ENCODE data around the gene PRTG. TPM values are rescaled to one million over a fixed set of nuclear protein-coding genes. Genes with fewer than 3 reads are reported as not detected.
"Not testable (repeated sequence)": the region's sequence is repeated elsewhere in the genome, so short reads cannot be mapped to it uniquely, and the experiment has no call there.

PRTG gene
- total and polyA plus RNA-seq, 12 donors: 0.29 to 1.9 (median 0.86) TPM

DNA sequence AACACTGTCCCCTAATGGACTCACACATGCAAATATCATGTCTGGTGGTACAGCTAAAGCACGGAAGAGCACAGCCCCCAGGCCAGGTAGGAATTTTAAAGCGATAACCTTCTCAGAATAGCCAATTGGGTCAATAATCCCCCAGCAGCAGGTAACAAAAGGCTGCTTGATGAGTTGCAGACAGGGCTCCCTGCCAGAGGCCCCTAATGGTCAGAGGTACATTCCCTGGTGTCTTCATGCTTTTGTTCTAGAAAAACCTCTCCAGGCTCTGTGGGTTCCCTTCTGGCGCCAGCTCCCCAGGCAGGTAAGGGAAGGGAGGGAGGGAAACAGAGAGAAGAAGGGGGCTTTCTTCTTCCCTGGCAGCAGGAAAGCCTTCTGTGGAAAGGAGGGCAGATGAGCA, 43.4 kb upstream of the PRTG start:
- no peak for ATAC-seq
- 82 to 87% methylated on average over 3 of the region's 3 CpGs for WGBS, 2 donors

DNA sequence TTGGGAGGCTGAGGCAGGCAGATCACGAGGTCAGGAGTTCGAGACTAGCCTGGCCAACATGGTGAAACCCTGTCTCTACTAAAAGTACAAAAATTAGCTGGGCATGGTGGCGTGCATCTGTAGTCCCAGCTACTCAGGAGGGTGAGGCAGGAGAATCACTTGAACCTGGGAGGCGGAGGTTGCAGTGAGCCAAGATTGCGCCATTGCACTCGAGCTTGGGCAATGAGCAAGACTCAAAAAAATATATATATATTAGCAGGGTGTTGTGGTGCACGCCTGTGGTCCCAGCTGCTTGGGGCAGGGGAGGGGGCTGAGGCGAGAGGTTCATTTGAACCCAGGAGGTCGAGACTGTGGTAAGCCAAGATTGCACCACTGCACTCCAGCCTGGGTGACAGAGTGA, 42.6 kb upstream of the PRTG start:
- WGBS, 2 donors: 92 to 93% methylated on average over 9 of the region's 9 CpGs

More for the DNA sequence above, 43.4 kb upstream of the PRTG start:
- H3K27me3 ChIP-seq: no peaks in the 10 kb centered on the region
- TF ChIP-seq, protein P1, sequence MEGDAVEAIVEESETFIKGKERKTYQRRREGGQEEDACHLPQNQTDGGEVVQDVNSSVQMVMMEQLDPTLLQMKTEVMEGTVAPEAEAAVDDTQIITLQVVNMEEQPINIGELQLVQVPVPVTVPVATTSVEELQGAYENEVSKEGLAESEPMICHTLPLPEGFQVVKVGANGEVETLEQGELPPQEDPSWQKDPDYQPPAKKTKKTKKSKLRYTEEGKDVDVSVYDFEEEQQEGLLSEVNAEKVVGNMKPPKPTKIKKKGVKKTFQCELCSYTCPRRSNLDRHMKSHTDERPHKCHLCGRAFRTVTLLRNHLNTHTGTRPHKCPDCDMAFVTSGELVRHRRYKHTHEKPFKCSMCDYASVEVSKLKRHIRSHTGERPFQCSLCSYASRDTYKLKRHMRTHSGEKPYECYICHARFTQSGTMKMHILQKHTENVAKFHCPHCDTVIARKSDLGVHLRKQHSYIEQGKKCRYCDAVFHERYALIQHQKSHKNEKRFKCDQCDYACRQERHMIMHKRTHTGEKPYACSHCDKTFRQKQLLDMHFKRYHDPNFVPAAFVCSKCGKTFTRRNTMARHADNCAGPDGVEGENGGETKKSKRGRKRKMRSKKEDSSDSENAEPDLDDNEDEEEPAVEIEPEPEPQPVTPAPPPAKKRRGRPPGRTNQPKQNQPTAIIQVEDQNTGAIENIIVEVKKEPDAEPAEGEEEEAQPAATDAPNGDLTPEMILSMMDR (IDR thresholded peaks at IDR 0.05): no peak
- intact Hi-C loops (cut with DNase I): loop anchor here in 1 of 10 donors (10.0 kb wide), 1 partner anchor 48 kb away; no protein-coding TSS in a partner anchor
- no peak overlapping the region for H3K27ac ChIP-seq
- H3K36me3 ChIP-seq: no peaks in the 10 kb centered on the region
- DNase-seq: no peak
- peaks cover 0 to 4% (median 0%) of the 10 kb centered on the region in 11 donors for H3K9me3 ChIP-seq
- H3K4me1 ChIP-seq: no peaks in the 10 kb centered on the region
- no peak overlapping the region for H3K4me3 ChIP-seq

DNA sequence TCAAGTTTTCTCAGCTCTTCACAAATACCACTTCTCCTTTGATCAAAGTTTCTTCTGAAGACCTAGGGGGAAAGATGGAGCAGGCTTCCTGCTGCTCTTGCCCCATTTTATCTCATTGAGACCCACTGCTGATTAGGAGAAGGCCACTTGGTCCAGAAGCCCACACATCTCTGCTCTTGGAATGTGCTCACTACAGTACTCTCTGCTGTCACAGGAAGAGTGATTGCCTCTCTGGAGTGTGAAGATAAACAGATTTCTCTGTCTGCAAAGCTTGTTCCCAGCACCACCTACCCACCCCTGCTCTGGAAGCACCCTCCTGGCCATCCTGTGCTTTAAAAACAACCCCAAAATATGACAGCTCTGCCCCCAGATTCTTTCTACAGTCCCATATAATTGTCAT, 41.3 kb upstream of the PRTG start:
- H3K4me3 ChIP-seq: no peak overlapping the region
- TF ChIP-seq, protein P1 (IDR thresholded peaks at IDR 0.05): no peak
- H3K4me1 ChIP-seq: no peaks in the 10 kb centered on the region
- intact Hi-C loops (cut with DNase I): loop anchor here in 1 of 10 donors (10.0 kb wide), 1 partner anchor 51 kb away; no protein-coding TSS in a partner anchor
- no peaks in the 10 kb centered on the region for H3K27me3 ChIP-seq
- peaks cover 0 to 9% (median 0%) of the 10 kb centered on the region in 11 donors for H3K9me3 ChIP-seq
- DNase-seq: no peak
- H3K36me3 ChIP-seq: no peaks in the 10 kb centered on the region
- H3K27ac ChIP-seq: no peak overlapping the region
- ATAC-seq: no peak

More for the DNA sequence above, 42.6 kb upstream of the PRTG start:
- not testable (repeated sequence) for ATAC-seq, H3K27me3 ChIP-seq, H3K4me1 ChIP-seq, H3K27ac ChIP-seq, H3K36me3 ChIP-seq, H3K9me3 ChIP-seq, H3K4me3 ChIP-seq, DNase-seq
- intact Hi-C loops (cut with DNase I): loop anchor here in 1 of 10 donors (10.0 kb wide), 1 partner anchor 49 kb away; no protein-coding TSS in a partner anchor

DNA sequence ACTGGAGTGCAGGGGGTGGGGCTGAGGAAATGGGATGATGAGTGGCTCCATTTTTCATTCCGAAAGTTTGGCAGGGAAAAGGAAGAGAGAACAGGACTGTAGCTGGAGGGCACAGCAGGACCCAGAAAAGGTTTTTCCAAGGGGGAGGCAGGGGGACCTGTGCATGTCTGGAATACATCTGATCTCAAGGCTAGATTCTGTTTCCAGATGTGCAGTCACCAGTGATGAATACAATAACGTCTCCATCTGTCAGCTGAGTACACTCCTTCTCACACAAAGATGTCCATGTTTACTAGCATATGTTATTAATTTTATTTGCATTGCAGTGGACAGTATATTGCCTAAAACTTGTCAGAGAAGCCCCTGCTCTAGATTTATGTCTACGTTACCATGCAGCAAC, 39.9 kb upstream of the PRTG start:
- no peaks in the 10 kb centered on the region for H3K36me3 ChIP-seq
- peaks cover 0 to 9% (median 0%) of the 10 kb centered on the region in 11 donors for H3K9me3 ChIP-seq
- H3K27ac ChIP-seq: no peak overlapping the region
- DNase-seq (no peak), ATAC-seq (no peak)
- no peak overlapping the region for H3K4me3 ChIP-seq
- H3K27me3 ChIP-seq: no peaks in the 10 kb centered on the region
- 64 to 72% methylated on average over 3 of the region's 3 CpGs for WGBS, 2 donors
- H3K4me1 ChIP-seq: no peaks in the 10 kb centered on the region
- intact Hi-C loops (cut with DNase I): loop anchor here in 1 of 10 donors (10.0 kb wide), 1 partner anchor 52 kb away; no protein-coding TSS in a partner anchor
- TF ChIP-seq, protein P1 (IDR thresholded peaks at IDR 0.05): no peak

DNA sequence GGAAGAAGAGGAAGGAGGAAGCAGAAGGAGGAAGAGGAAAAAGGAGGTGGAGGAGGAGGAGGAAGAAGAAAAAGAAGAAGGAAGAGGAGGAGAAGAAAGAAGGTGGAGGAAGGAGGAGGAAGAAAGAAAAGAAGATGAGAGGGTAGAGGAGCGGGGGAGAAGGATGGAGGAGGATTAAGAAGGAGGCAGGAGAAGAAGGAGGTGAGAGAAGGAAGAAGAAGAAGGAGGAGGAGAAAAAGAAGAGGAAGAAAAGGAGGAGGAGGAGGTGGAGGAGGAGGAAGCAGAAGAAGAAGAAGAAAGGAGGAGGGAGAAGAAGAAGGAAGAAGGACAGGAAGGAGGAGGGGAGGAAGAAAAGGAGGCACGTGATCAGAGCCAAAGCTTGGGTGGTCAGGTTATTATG, 37.3 kb upstream of the PRTG start:
- Histone ChIP-seq H3K27me3 (no peaks in the 10 kb centered on the region), H3K27ac (no peak overlapping the region), H3K4me3 (no peak overlapping the region), H3K9me3 (peaks cover 0 to 9% (median 0%) of the 10 kb centered on the region in 11 donors), H3K36me3 (no peaks in the 10 kb centered on the region), H3K4me1 (no peaks in the 10 kb centered on the region)
- intact Hi-C loops (cut with DNase I): loop anchor here in 1 of 10 donors (10.0 kb wide), 1 partner anchor 55 kb away; no protein-coding TSS in a partner anchor
- ATAC-seq (no peak), DNase-seq (no peak)
- TF ChIP-seq, protein P1 (IDR thresholded peaks at IDR 0.05): no peak
- 55 to 59% methylated on average over 1 to 2 of the region's 2 CpGs for WGBS, 2 donors
